IMR-90 (cell line): ENCODE data around the gene LRRC3C. TPM values are rescaled to one million over a fixed set of nuclear protein-coding genes. Genes with fewer than 3 reads are reported as not detected.

Source experiments
- ATAC-seq: fragments of 200-7000 bp; cut with Tn5 transposase; 2 replicates; pipeline ENCODE4 v1.9.1; 2020; ENCODE audit warnings: low read depth, mild to moderate bottlenecking, moderate library complexity
- Bru-seq: library from RNA; stranded (reverse); fragments of 400-500 nt; gene quantifications from one replicate; lab custom pipeline; 2021; lab: Mats Ljungman, UMichigan
- BruChase-seq, 2 experiments: library from RNA; stranded (reverse); fragments of 400-500 nt; gene quantifications; one replicate each; lab custom pipeline; 2021; lab: Mats Ljungman, UMichigan
- BruUV-seq: library from RNA; stranded (reverse); fragments of 400-500 nt; replicated peaks from 2 replicates; lab custom pipeline; 2021; lab: Mats Ljungman, UMichigan
- CTCF ChIA-PET: fragments of 300-600 bp; formaldehyde crosslinking; extraction: SDS; loops from one replicate; lab custom pipeline; 2021; ENCODE audit warnings: antibody characterized with exemption; lab: Yijun Ruan, JAX
- POLR2A ChIA-PET: fragments of 300-600 bp; sonication (Branson Sonifier 250); formaldehyde crosslinking; loops from one replicate; lab custom pipeline; 2022; ENCODE audit warnings: antibody characterized with exemption; ENCODE audit not compliant: unreplicated experiment; lab: Charles Lee
- DNase-seq: peaks from one replicate; pipeline ENCODE4 v3.0.0; 2013
- H2AFZ ChIP-seq: replicated peaks from 2 replicates; pipeline ENCODE3; 2013; ENCODE audit warnings: low read length, mild to moderate bottlenecking; ENCODE audit not compliant: poor library complexity
- H2AK5ac ChIP-seq: 2 replicates; pipeline ENCODE4 v1.6.1; 2013; ENCODE audit warnings: low read depth, low read length, inconsistent platforms
- H2AK9ac ChIP-seq: replicated peaks from 2 replicates; pipeline ENCODE3; 2013; ENCODE audit warnings: mild to moderate bottlenecking, low read depth, low read length, moderate library complexity; ENCODE audit not compliant: poor library complexity
- H2BK120ac ChIP-seq: 2 replicates; pipeline ENCODE4 v1.6.1; 2013; ENCODE audit warnings: low read depth, low read length, inconsistent platforms
- H2BK15ac ChIP-seq: 3 replicates; pipeline ENCODE4 v1.6.1; 2013; ENCODE audit warnings: low read depth, low read length, inconsistent platforms
- H2BK20ac ChIP-seq: 2 replicates; pipeline ENCODE4 v1.6.1; 2013; ENCODE audit warnings: low read depth, mild to moderate bottlenecking, inconsistent platforms, low read length, moderate library complexity
- H2BK5ac ChIP-seq: 2 replicates; pipeline ENCODE4 v1.6.1; 2013; ENCODE audit warnings: mild to moderate bottlenecking, low read depth, low read length, inconsistent platforms; ENCODE audit not compliant: poor library complexity, severe bottlenecking
- H3K14ac ChIP-seq: replicated peaks from 2 replicates; pipeline ENCODE4 v1.6.1; 2013; ENCODE audit warnings: low read depth, low read length, inconsistent platforms
- H3K18ac ChIP-seq: 2 replicates; pipeline ENCODE4 v1.6.1; 2013; ENCODE audit warnings: low read depth, low read length, control low read depth
- H3K23ac ChIP-seq: 2 replicates; pipeline ENCODE4 v1.6.1; 2013; ENCODE audit warnings: low read depth, low read length, inconsistent platforms
- H3K27ac ChIP-seq: 2 replicates; pipeline ENCODE4 v1.5.1; 2013; ENCODE audit warnings: mild to moderate bottlenecking, control low read depth, low read length; ENCODE audit not compliant: insufficient read depth
- H3K27me3 ChIP-seq: 2 replicates; pipeline ENCODE4 v1.6.1; 2013; ENCODE audit warnings: low read length; ENCODE audit not compliant: control insufficient read depth, insufficient read depth
- H3K36me3 ChIP-seq: 2 replicates; pipeline ENCODE4 v1.6.1; 2013; ENCODE audit warnings: low read length, mixed read lengths; ENCODE audit not compliant: control insufficient read depth, insufficient read depth
- H3K4ac ChIP-seq: 2 replicates; pipeline ENCODE4 v1.6.1; 2013; ENCODE audit warnings: low read depth, low read length, inconsistent platforms
- H3K4me1 ChIP-seq: 2 replicates; pipeline ENCODE4 v1.6.1; 2013; ENCODE audit warnings: low read length, mixed read lengths; ENCODE audit not compliant: control insufficient read depth, insufficient read depth
- H3K4me2 ChIP-seq: 2 replicates; pipeline ENCODE4 v1.6.1; 2013; ENCODE audit warnings: low read depth, mild to moderate bottlenecking, control low read depth, low read length, moderate library complexity
- H3K4me3 ChIP-seq: 2 replicates; pipeline ENCODE4 v1.5.1; 2013; ENCODE audit warnings: low read depth, mild to moderate bottlenecking, control low read depth, low read length, moderate library complexity; ENCODE audit not compliant: insufficient read depth
- H3K56ac ChIP-seq: 2 replicates; pipeline ENCODE4 v1.6.1; 2013; ENCODE audit warnings: low read length, inconsistent platforms; ENCODE audit not compliant: insufficient read depth; ENCODE audit errors: extremely low read depth
- H3K79me1 ChIP-seq, 2 experiments: 2 replicates each; pipeline ENCODE4 v1.6.1; 2013; ENCODE audit warnings: low read length in 2 of 2, inconsistent platforms in 1 of 2, low read depth in 1 of 2
- H3K9ac ChIP-seq: 2 replicates; pipeline ENCODE4 v1.6.1; 2013; ENCODE audit warnings: low read depth, low read length, control low read depth
- H3K9me1 ChIP-seq: 2 replicates; pipeline ENCODE4 v1.6.1; 2013; ENCODE audit warnings: low read length, inconsistent platforms; ENCODE audit not compliant: insufficient read depth
- H3K9me3 ChIP-seq: 2 replicates; pipeline ENCODE4 v1.6.1; 2013; ENCODE audit warnings: low read length; ENCODE audit not compliant: control insufficient read depth, insufficient read depth
- H4K20me1 ChIP-seq: 2 replicates; pipeline ENCODE4 v1.6.1; 2013; ENCODE audit warnings: low read length, inconsistent platforms; ENCODE audit not compliant: insufficient read depth
- H4K5ac ChIP-seq: 2 replicates; pipeline ENCODE4 v1.6.1; 2013; ENCODE audit warnings: mild to moderate bottlenecking, low read depth, low read length, control low read depth
- H4K8ac ChIP-seq, 2 experiments: 2 replicates each; pipeline ENCODE4 v1.6.1; 2013; ENCODE audit warnings: low read depth in 2 of 2, low read length in 2 of 2, control low read depth in 1 of 2, inconsistent platforms in 1 of 2
- H4K91ac ChIP-seq: 2 replicates; pipeline ENCODE4 v1.6.1; 2013; ENCODE audit warnings: low read depth, low read length, inconsistent platforms; ENCODE audit not compliant: insufficient read depth
- BHLHE40 ChIP-seq: fragments of 150-350 bp; IDR thresholded peaks from 2 replicates; pipeline ENCODE4 v1.6.1; 2016; ENCODE audit warnings: mild to moderate bottlenecking, low read depth, low read length
- CEBPB ChIP-seq: IDR thresholded peaks from 2 replicates; pipeline ENCODE4 v1.6.1; 2012; ENCODE audit warnings: low read depth, low read length, improper control_type of control experiment
- CHD1 ChIP-seq: IDR thresholded peaks from 2 replicates; pipeline ENCODE4 v1.6.1; 2012; ENCODE audit warnings: low read depth, low read length, improper control_type of control experiment
- ELK1 ChIP-seq: fragments of 150-350 bp; IDR thresholded peaks from 2 replicates; pipeline ENCODE4 v1.6.1; 2016; ENCODE audit warnings: low read depth, mild to moderate bottlenecking, low read length, moderate library complexity, borderline replicate concordance
- FOS ChIP-seq: fragments of 150-350 bp; IDR thresholded peaks from 2 replicates; pipeline ENCODE4 v1.6.1; 2016; ENCODE audit warnings: low read depth, low read length
- MAFK ChIP-seq: IDR thresholded peaks from 2 replicates; pipeline ENCODE4 v1.6.1; 2012; ENCODE audit warnings: low read depth, low read length, improper control_type of control experiment
- MAZ ChIP-seq: IDR thresholded peaks from 2 replicates; pipeline ENCODE4 v1.6.1; 2012; ENCODE audit warnings: low read depth, mild to moderate bottlenecking, low read length, improper control_type of control experiment, moderate library complexity, borderline replicate concordance
- NFE2L2 ChIP-seq: fragments of 150-350 bp; IDR thresholded peaks from 2 replicates; pipeline ENCODE4 v1.6.1; 2016; ENCODE audit warnings: low read depth, mild to moderate bottlenecking, low read length
- POLR2A ChIP-seq: IDR thresholded peaks from 2 replicates; pipeline ENCODE4 v1.6.1; 2012; ENCODE audit warnings: mild to moderate bottlenecking, low read depth, low read length
- RAD21 ChIP-seq: IDR thresholded peaks from 2 replicates; pipeline ENCODE4 v1.6.1; 2012; ENCODE audit warnings: low read length, improper control_type of control experiment
- RCOR1 ChIP-seq: IDR thresholded peaks from 2 replicates; pipeline ENCODE4 v1.6.1; 2012; ENCODE audit warnings: mild to moderate bottlenecking, low read length, improper control_type of control experiment; ENCODE audit not compliant: insufficient replicate concordance
- SMC3 ChIP-seq: fragments of 150-350 bp; IDR thresholded peaks from 2 replicates; pipeline ENCODE4 v1.6.1; 2016; ENCODE audit warnings: low read depth, mild to moderate bottlenecking, antibody characterized with exemption, low read length, moderate library complexity
- WGBS, 2 experiments: methylation state at CpG; one replicate each; pipeline versions ENCODE4 v1.1.5 to v1.1.7; 2013; ENCODE audit warnings: missing lambda C conversion rate in 2 of 2; ENCODE audit not compliant: insufficient read length in 1 of 2; ENCODE audit errors: extremely low coverage in 2 of 2; 5-methylcytosine and 5-hydroxymethylcytosine counted together
- dilution Hi-C: fragments of 300-500 bp; cut with HindIII; formaldehyde crosslinking; loops from one replicate; pipeline ENCODE4 v1.14.3; 2018; ENCODE audit warnings: low sequenced_read_pairs; ENCODE audit not compliant: unreplicated experiment
- in situ Hi-C: fragments of 300-500 bp; cut with MboI; formaldehyde crosslinking; loops from 3 replicates; pipeline ENCODE4 v1.14.3; 2019; ENCODE audit warnings: low sequenced_read_pairs, inconsistent platforms, mixed read lengths
- intact Hi-C: fragments of 100-400 bp; cut with micrococcal nuclease; formaldehyde crosslinking; loops from 2 replicates; pipeline ENCODE4 v1.10.0; 2022
- long read RNA-seq: library from polyadenylated mRNA; unstranded; transcript quantifications from one replicate; pipeline ENCODE4 v2.0.0, GENCODE V29; 2021; ENCODE audit not compliant: unreplicated experiment
- polyA plus RNA-seq, 3 experiments: library from polyadenylated mRNA; depleted of rRNA; stranded (reverse); fragments of >200 nt; gene quantifications; 2 replicates each; pipeline ENCODE4 v1.2.3, GENCODE V29; 2012; ENCODE audit warnings: low replicate concordance in 1 of 3
- total RNA-seq: library from RNA; depleted of rRNA; stranded (reverse); fragments of >200 nt; gene quantifications from 2 replicates; pipeline ENCODE4 v1.2.3, GENCODE V29; 2012; rRNA removed
- TF ChIP-seq, protein P1 (sequence below): conservative IDR thresholded peaks from 2 replicates; pipeline ENCODE4 v1.5.1; 2012; ENCODE audit warnings: mild to moderate bottlenecking, low read depth, low read length, improper control_type of control experiment

The LRRC3C gene
- total RNA-seq (not detected in 2 replicates), polyA plus RNA-seq (2012; rRNA removed) (not detected in 2 replicates), Bru-seq, nascent RNA (not detected), BruChase-seq, experiment 1, labeled RNA remaining after a 6-hour chase (percentile 14 among the genes with signal in this experiment), BruChase-seq, experiment 2, labeled RNA remaining after a 2-hour chase (percentile 14 among the genes with signal in this experiment)
- not detected in 2 replicates for polyA plus RNA-seq (2012; cell fraction: cytosol; rRNA removed)
- polyA plus RNA-seq (2012; cell fraction: nucleus; rRNA removed; ENCODE audit: low replicate concordance): 0.08 TPM in 1 of 2 replicates, not detected in the other
- long read RNA-seq: 0 reads

DNA sequence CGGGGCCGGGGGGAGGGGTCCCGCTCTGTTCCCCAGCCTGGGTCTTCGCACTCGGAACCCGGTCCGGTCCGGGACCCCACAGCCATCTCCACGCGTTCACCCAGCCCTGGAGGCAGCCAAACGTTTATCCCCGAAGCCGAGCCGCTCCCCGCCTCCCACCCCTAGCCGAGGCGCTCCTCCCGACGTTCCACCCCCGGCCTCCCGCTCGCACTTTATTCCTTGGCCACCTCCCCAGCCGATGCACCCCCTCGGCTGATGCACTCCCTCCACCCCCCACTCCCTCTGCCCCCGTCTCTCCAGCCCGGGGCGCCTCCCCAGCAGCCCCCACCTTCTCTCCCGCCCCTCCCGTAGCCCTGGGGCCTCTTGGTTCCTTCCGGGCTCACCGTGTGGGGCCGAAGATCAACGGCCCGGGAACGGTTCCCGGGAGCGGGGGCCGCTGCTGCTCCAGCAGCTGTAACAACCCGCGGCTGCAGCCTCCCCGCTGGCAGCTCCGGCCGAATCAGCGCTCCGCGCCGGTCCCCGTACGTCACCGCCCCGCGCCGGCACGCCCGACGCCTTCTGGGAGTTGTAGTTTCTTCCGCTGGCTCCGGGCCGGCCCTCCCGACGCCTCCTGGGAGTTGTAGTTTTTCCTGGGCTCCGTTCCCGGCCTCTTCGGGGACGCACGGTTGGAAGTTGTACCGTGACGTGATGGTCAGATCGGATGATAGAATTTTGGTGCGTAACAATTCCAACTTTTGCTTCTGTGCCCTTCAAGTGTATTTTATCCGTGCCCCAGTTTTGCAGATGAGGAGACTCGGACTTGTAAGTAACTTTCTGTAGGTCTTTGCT, at the start of gene LRRC3C, which contains the start of gene ORMDL3:
Gene LRRC3C, plus strand, starts transcription at position 632 of the 828 bp plus-strand sequence. CDS start 13,792 bp downstream, outside the sequence.
Gene ORMDL3, minus strand, starts transcription at position 501 of the 828 bp plus-strand sequence. CDS start 3,398 bp downstream, outside the sequence.
- Histone ChIP-seq H4K8ac (peak within 1 kb of the TSS; percentile 30 to 95), H2BK5ac (peak within 1 kb of the TSS; percentile 99), H3K79me1 (peaks cover 9 to 56% of the 10 kb centered on the region in 2 experiments; a peak in 3 of 4 replicates), H3K4me1 (peaks cover 41% of the 10 kb centered on the region), H2BK20ac (peak within 1 kb of the TSS; percentile 94), H3K18ac (peak within 1 kb of the TSS; percentile 88), H3K4me2 (peak within 1 kb of the TSS; percentile 100), H2AFZ (peak within 1 kb of the TSS; percentile 91), H3K9ac (peak within 1 kb of the TSS; percentile 86), H3K27me3 (no peaks in the 10 kb centered on the region), H2AK5ac (peak within 1 kb of the TSS; percentile 80), H3K27ac (peak within 1 kb of the TSS; percentile 82), H4K91ac (peak within 1 kb of the TSS; percentile 84), H2BK15ac (peak within 1 kb of the TSS; percentile 59; the same call in 2 of the 3 replicates), H2BK120ac (peak within 1 kb of the TSS; percentile 89), H3K36me3 (peaks cover 18% of the 10 kb centered on the region), H3K4ac (peak within 1 kb of the TSS; percentile 94), H3K56ac (peak within 1 kb of the TSS; percentile 76), H3K9me1 (peaks cover 20% of the 10 kb centered on the region), H2AK9ac (peak within 1 kb of the TSS; percentile 88), H4K20me1 (peaks cover 51% of the 10 kb centered on the region), H3K9me3 (no peaks in the 10 kb centered on the region), H3K4me3 (peak within 1 kb of the TSS; percentile 56), H3K14ac (peak within 1 kb of the TSS; percentile 92), H3K23ac (peak within 1 kb of the TSS; percentile 91), H4K5ac (peak within 1 kb of the TSS; percentile 82)
- ChIA-PET POLR2A (no interaction called here), CTCF (no interaction called here)
- 0% methylated on average over 24 of the region's 72 CpGs; no CpG with 5 or more reads in 1 of the 2 experiments for WGBS, 2 experiments
- dilution Hi-C loops (no loop called here), intact Hi-C loops (no loop called here), in situ Hi-C loops (no loop called here)
- ATAC-seq: peak; percentile 83
- peak; percentile 92 for DNase-seq
- BruUV-seq: no TSS peak
- TF ChIP-seq BHLHE40: 0 out of 2 replicates have a peak, but pooled peaks have one; percentile 43
- no peak for TF ChIP-seq CHD1
- no peak for TF ChIP-seq MAFK
- no peak for TF ChIP-seq RAD21
- peak; percentile 90 for TF ChIP-seq MAZ
- TF ChIP-seq CEBPB: no peak
- TF ChIP-seq SMC3: peak; percentile 11; the same call in 1 of the 2 replicates
- 0 out of 2 replicates have a peak, but pooled peaks have one; percentile 32 for TF ChIP-seq NFE2L2
- TF ChIP-seq RCOR1: no peak
- peak; percentile 24; the same call in 1 of the 2 replicates for TF ChIP-seq FOS
- TF ChIP-seq, protein P1, sequence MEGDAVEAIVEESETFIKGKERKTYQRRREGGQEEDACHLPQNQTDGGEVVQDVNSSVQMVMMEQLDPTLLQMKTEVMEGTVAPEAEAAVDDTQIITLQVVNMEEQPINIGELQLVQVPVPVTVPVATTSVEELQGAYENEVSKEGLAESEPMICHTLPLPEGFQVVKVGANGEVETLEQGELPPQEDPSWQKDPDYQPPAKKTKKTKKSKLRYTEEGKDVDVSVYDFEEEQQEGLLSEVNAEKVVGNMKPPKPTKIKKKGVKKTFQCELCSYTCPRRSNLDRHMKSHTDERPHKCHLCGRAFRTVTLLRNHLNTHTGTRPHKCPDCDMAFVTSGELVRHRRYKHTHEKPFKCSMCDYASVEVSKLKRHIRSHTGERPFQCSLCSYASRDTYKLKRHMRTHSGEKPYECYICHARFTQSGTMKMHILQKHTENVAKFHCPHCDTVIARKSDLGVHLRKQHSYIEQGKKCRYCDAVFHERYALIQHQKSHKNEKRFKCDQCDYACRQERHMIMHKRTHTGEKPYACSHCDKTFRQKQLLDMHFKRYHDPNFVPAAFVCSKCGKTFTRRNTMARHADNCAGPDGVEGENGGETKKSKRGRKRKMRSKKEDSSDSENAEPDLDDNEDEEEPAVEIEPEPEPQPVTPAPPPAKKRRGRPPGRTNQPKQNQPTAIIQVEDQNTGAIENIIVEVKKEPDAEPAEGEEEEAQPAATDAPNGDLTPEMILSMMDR: no peak
- TF ChIP-seq ELK1: no peak
- TF ChIP-seq POLR2A: peak; percentile 85
